ENCODE results near the gene LACC1. TPM values are rescaled to one million over a fixed set of nuclear protein-coding genes. Genes with fewer than 3 reads are reported as not detected.

LACC1 gene
- total RNA-seq, 1 donor from 2014 or later = 4.9 TPM

DNA sequence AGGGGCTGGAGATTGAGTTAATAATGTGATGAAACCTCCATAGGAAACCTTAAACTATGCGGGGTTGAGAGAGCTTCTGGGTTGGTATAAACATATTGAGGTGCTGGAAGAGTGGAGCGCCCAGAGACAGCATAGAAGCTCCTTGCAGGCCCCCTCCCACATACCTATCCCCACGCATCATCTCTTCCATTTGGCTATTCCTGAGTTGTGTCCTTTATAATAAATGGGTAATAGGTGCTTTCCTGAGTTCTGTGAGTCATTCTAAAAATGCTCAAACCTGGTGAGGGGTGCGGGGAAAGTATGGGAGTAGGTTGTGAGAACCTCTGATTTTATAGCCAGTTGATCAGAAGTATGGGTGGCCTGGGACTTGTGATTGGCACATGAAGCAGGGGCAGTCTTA, 14.8 kb upstream of the LACC1 start:
- TF ChIP-seq CTCF (IDR thresholded peaks at IDR 0.05) = no peak
- ATAC-seq (ENCODE audit: low read depth) (no peak), DNase-seq (no peak)
- no peaks in the 10 kb centered on the region for H3K27me3 Mint-ChIP-seq
- CTCF ChIA-PET = no interaction called here
- POLR2A ChIA-PET = no interaction called here
- H3K36me3 Mint-ChIP-seq (ENCODE audit: low read depth) = peaks cover 20% of the 10 kb centered on the region
- no peaks in the 10 kb centered on the region for H3K9me3 Mint-ChIP-seq
- no peak overlapping the region for H3K4me3 Mint-ChIP-seq
- H3K4me1 Mint-ChIP-seq = no peaks in the 10 kb centered on the region
- intact Hi-C loops (cut with micrococcal nuclease) = no loop called here
- H3K27ac Mint-ChIP-seq = no peak overlapping the region

DNA sequence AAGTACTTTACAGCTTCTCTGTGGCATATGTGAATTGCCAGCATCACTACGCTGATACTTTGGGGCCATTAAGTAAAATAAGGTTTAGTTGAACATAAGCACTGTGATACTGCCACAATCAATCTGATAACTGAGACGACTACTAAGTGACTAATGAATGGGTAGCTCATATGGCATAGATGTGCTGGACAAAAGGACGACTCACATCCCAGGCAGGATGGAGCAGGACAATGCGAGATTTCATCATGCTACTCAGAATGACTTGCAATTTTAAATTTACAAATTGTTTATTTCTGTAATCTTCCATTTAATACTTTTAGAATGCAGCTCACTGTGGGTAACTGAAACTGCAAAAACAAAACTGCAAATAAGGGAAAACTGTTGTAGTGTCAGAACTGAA, 13.8 kb upstream of the LACC1 start:
- ATAC-seq (ENCODE audit: low read depth) (no peak), DNase-seq (no peak)
- Mint-ChIP-seq H3K27me3 (no peaks in the 10 kb centered on the region), H3K9me3 (no peaks in the 10 kb centered on the region), H3K4me3 (no peak overlapping the region), H3K36me3 (ENCODE audit: low read depth) (peaks cover 21% of the 10 kb centered on the region), H3K4me1 (no peaks in the 10 kb centered on the region), H3K27ac (no peak overlapping the region)
- POLR2A ChIA-PET = no interaction called here
- no peak for TF ChIP-seq CTCF (IDR thresholded peaks at IDR 0.05)
- intact Hi-C loops (cut with micrococcal nuclease) = no loop called here
- CTCF ChIA-PET = no interaction called here

DNA sequence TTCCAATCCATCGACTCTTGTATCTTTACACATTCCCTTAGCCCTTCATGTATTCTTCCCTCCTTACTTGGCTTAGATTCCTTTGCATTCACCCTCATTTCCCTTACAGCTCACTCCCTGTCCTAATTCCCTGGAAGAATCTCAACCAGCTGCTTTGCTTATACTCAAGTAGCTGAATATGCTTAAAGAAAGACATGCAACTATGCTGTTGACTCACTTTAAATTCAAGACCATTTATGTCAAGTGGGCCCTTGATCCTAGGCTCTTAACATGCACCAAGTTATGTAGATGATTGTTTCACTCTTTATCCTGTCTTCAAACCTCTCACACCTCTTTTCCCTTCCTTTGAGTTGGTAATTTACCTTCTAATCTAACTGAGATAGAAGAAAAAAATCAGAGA, 7.5 kb upstream of the LACC1 start:
- ATAC-seq (ENCODE audit: low read depth) = no peak
- CTCF ChIA-PET = interaction anchor here (1.1 to 1.2 kb wide), 2 partner anchors 67 to 784 kb away, joined by 3 read pairs; no protein-coding TSS in a partner anchor
- intact Hi-C loops (cut with micrococcal nuclease) = no loop called here

GRCh38 chr13:43874504-43875092, 5.1 kb upstream of the LACC1 start:
- Mint-ChIP-seq H3K27ac (no peak overlapping the region), H3K36me3 (ENCODE audit: low read depth) (peaks cover 2% of the 10 kb centered on the region), H3K9me3 (no peaks in the 10 kb centered on the region), H3K4me1 (peaks cover 23% of the 10 kb centered on the region), H3K4me3 (no peak overlapping the region), H3K27me3 (no peaks in the 10 kb centered on the region)
- no peak for TF ChIP-seq CTCF (IDR thresholded peaks at IDR 0.05)
- ChIA-PET CTCF (interaction anchor here (1.0 to 1.5 kb wide), 3 partner anchors 20 to 1279 kb away, joined by 3 to 4 read pairs (median 3); no protein-coding TSS in a partner anchor), POLR2A (no interaction called here)
- intact Hi-C loops (cut with micrococcal nuclease) = loop anchor here (1.0 to 5.0 kb wide), 5 partner anchors 789 to 1827 kb away; partner anchors contain the start of genes AKAP11 and DGKH
- no peak for DNase-seq
- ATAC-seq (ENCODE audit: low read depth) = no peak

More for the DNA sequence above, 7.5 kb upstream of the LACC1 start:
- peaks cover 12% of the 10 kb centered on the region for H3K36me3 Mint-ChIP-seq (ENCODE audit: low read depth)
- no peaks in the 10 kb centered on the region for H3K9me3 Mint-ChIP-seq
- no peak overlapping the region for H3K27ac Mint-ChIP-seq
- no peak for TF ChIP-seq CTCF (IDR thresholded peaks at IDR 0.05)
- POLR2A ChIA-PET = no interaction called here
- DNase-seq = no peak
- no peaks in the 10 kb centered on the region for H3K27me3 Mint-ChIP-seq
- peaks cover 5% of the 10 kb centered on the region for H3K4me1 Mint-ChIP-seq
- no peak overlapping the region for H3K4me3 Mint-ChIP-seq

DNA sequence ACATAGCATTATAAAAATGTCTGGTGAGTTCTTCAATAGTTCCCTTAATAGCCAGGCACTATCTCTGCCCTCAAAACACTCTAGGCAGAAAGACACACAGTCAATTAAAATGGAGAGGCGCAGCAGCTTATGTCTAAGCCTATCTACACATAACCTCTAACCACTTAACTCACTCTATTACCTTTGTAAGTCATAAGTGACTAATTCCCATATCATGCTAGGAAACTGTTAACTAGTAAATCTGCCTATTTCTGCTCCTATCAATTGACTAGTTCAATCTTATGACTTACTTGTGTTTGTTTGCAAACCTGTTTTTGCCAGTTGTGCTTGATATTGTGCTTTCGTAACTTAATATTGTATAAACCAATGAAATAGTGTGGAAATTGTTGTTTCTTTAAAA, 3.3 kb upstream of the LACC1 start:
- Mint-ChIP-seq H3K4me1 (peaks cover 32% of the 10 kb centered on the region), H3K27me3 (no peaks in the 10 kb centered on the region), H3K9me3 (no peaks in the 10 kb centered on the region), H3K36me3 (ENCODE audit: low read depth) (peaks cover 3% of the 10 kb centered on the region), H3K27ac (no peak overlapping the region), H3K4me3 (no peak overlapping the region)
- no peak for TF ChIP-seq CTCF (IDR thresholded peaks at IDR 0.05)
- ATAC-seq (ENCODE audit: low read depth) (no peak), DNase-seq (no peak)
- POLR2A ChIA-PET = no interaction called here
- CTCF ChIA-PET = no interaction called here
- intact Hi-C loops (cut with micrococcal nuclease) = loop anchor here (5.0 kb wide), 3 partner anchors 1279 to 1829 kb away; partner anchors contain the start of genes AKAP11 and DGKH

Measured in activated B cell treated with CpG ODN at 0.5 μM for 24 hours (primary cell).